Astrocyte (in vitro differentiated cells and primary cell): ENCODE results near the gene SLC24A4. TPM values are rescaled to one million over a fixed set of nuclear protein-coding genes. Genes with fewer than 3 reads are reported as not detected.

Experiments used
- DNase-seq: peaks from one replicate; pipeline ENCODE4 v3.0.0-alpha.2; 2010; ENCODE audit warnings: low read depth
- FAIRE-seq: peaks from 2 replicates; lab custom pipeline; 2011; peaks lifted over from hg19 to GRCh38; lab: Jason Lieb, UNC
- H2AFZ ChIP-seq: 2 replicates; pipeline ENCODE4 v1.6.0; 2012; ENCODE audit warnings: low read depth, low read length, inconsistent platforms
- H3K27ac ChIP-seq: 2 replicates; pipeline ENCODE4 v1.5.1; 2011; ENCODE audit warnings: low read depth, low read length, inconsistent platforms
- H3K27me3 ChIP-seq: 2 replicates; pipeline ENCODE4 v1.6.0; 2011; ENCODE audit warnings: low read length, inconsistent platforms; ENCODE audit not compliant: insufficient read depth
- H3K36me3 ChIP-seq: 2 replicates; pipeline ENCODE4 v1.5.1; 2011; ENCODE audit warnings: low read length, inconsistent platforms; ENCODE audit not compliant: insufficient read depth
- H3K4me1 ChIP-seq: 2 replicates; pipeline ENCODE4 v1.5.1; 2011; ENCODE audit warnings: low read length, inconsistent platforms; ENCODE audit not compliant: insufficient read depth
- H3K4me2 ChIP-seq: 2 replicates; pipeline ENCODE4 v1.6.0; 2012; ENCODE audit warnings: low read length, inconsistent platforms
- H3K4me3 ChIP-seq: 2 replicates; pipeline ENCODE4 v1.5.1; 2011; ENCODE audit warnings: low read depth, mild to moderate bottlenecking, low read length, inconsistent platforms; ENCODE audit not compliant: insufficient read depth
- H3K79me2 ChIP-seq: 2 replicates; pipeline ENCODE4 v1.6.0; 2012; ENCODE audit warnings: mild to moderate bottlenecking, low read length, inconsistent platforms; ENCODE audit not compliant: insufficient read depth
- H3K9ac ChIP-seq: 2 replicates; pipeline ENCODE4 v1.6.0; 2012; ENCODE audit warnings: mild to moderate bottlenecking, low read length, inconsistent platforms
- H3K9me3 ChIP-seq: 2 replicates; pipeline ENCODE4 v1.5.1; 2012; ENCODE audit warnings: low read depth, mild to moderate bottlenecking, low read length, inconsistent platforms; ENCODE audit not compliant: insufficient read depth
- H4K20me1 ChIP-seq: 2 replicates; pipeline ENCODE4 v1.6.0; 2012; ENCODE audit warnings: low read length, inconsistent platforms; ENCODE audit not compliant: insufficient read depth
- H3K27ac Mint-ChIP-seq: one replicate; pipeline ENCODE4 v1.8.0; 2021; ENCODE audit warnings: mild to moderate bottlenecking, mixed read lengths; ENCODE audit not compliant: unreplicated experiment
- H3K27me3 Mint-ChIP-seq: one replicate; pipeline ENCODE4 v1.8.0; 2021; ENCODE audit warnings: low read depth, mixed read lengths; ENCODE audit not compliant: unreplicated experiment
- H3K36me3 Mint-ChIP-seq: one replicate; pipeline ENCODE4 v1.8.0; 2021; ENCODE audit warnings: low read depth, mixed read lengths; ENCODE audit not compliant: unreplicated experiment
- H3K4me1 Mint-ChIP-seq: one replicate; pipeline ENCODE4 v1.8.0; 2021; ENCODE audit warnings: low read depth, mixed read lengths; ENCODE audit not compliant: unreplicated experiment
- H3K4me3 Mint-ChIP-seq: one replicate; pipeline ENCODE4 v1.8.0; 2021; ENCODE audit warnings: mild to moderate bottlenecking, moderate library complexity, mixed read lengths; ENCODE audit not compliant: unreplicated experiment
- H3K9me3 Mint-ChIP-seq: one replicate; pipeline ENCODE4 v1.8.0; 2021; ENCODE audit warnings: mild to moderate bottlenecking, mixed read lengths; ENCODE audit not compliant: unreplicated experiment
- EZH2 ChIP-seq: IDR thresholded peaks from 2 replicates; pipeline ENCODE4 v1.6.1; 2012; ENCODE audit warnings: mild to moderate bottlenecking, low read length, inconsistent platforms; ENCODE audit not compliant: insufficient read depth
- total RNA-seq: library from RNA; stranded (reverse); gene quantifications from 2 replicates; pipeline ENCODE4 v1.2.1, GENCODE V29; 2021
- TF ChIP-seq, protein P1 (sequence below): IDR thresholded peaks from 2 replicates; pipeline ENCODE4 v1.5.1; 2011; ENCODE audit warnings: low read depth, mild to moderate bottlenecking, inconsistent platforms, low read length, moderate library complexity; ENCODE audit not compliant: insufficient read depth

SLC24A4 gene
- total RNA-seq, 1 donor from 2014 or later, result not detected

DNA sequence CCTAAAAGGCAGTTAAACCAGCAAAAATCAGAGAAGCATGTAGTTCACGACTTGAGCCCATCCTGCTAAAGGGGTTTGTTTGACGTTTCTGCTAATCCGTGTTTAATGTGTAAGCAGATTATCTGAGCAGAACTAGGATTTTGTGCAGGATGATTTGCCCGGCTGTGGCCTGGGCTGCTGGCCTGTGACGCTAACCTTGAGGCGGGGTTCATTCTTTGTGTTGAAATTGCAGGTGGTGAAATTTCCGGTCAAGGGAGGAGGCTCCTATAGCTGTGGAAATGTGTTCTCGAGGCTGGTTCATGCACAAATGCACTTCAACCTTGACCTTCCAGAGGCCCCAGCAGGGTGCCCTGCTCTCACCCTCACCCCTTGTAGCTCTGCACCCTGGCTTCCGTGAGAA lies 63.7 kb downstream of the SLC24A4 start:
- peaks cover 26% of the 10 kb centered on the region for H3K27me3 Mint-ChIP-seq
- H3K9me3 Mint-ChIP-seq, result no peaks in the 10 kb centered on the region

DNA sequence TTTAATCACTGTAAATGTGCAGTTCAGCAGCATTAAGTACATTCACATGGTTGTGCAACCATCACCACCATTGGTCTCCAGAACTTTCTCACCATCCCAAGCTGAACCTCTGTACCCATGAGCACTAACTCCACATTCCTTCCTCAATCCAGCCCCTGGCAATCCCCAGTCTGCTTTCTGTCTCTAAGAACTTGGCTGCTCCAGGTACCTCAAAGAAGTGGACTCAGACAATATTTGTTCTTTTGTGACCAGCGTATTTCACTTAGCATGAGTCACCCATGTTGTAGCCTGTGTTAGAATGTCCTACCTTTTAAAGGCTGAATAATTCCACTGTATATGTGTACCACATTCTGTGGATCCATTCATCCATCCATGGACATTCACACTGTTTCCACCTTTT lies 64.6 kb downstream of the SLC24A4 start:
- H3K4me3 Mint-ChIP-seq, result no peak overlapping the region
- no peaks in the 10 kb centered on the region for H3K36me3 ChIP-seq
- no peak overlapping the region for H3K4me2 ChIP-seq
- no peak overlapping the region for H3K27ac ChIP-seq
- peaks cover 6% of the 10 kb centered on the region for H3K27me3 ChIP-seq
- no peak overlapping the region for H3K4me3 ChIP-seq
- H3K4me1 Mint-ChIP-seq, result peaks cover 1% of the 10 kb centered on the region
- H3K27me3 Mint-ChIP-seq, result peaks cover 28% of the 10 kb centered on the region
- no peaks in the 10 kb centered on the region for H3K36me3 Mint-ChIP-seq
- H3K9ac ChIP-seq, result no peak overlapping the region
- no peaks in the 10 kb centered on the region for H3K79me2 ChIP-seq
- H4K20me1 ChIP-seq, result no peaks in the 10 kb centered on the region
- no peak overlapping the region for H3K27ac Mint-ChIP-seq
- no peak for TF ChIP-seq EZH2
- TF ChIP-seq, protein P1, sequence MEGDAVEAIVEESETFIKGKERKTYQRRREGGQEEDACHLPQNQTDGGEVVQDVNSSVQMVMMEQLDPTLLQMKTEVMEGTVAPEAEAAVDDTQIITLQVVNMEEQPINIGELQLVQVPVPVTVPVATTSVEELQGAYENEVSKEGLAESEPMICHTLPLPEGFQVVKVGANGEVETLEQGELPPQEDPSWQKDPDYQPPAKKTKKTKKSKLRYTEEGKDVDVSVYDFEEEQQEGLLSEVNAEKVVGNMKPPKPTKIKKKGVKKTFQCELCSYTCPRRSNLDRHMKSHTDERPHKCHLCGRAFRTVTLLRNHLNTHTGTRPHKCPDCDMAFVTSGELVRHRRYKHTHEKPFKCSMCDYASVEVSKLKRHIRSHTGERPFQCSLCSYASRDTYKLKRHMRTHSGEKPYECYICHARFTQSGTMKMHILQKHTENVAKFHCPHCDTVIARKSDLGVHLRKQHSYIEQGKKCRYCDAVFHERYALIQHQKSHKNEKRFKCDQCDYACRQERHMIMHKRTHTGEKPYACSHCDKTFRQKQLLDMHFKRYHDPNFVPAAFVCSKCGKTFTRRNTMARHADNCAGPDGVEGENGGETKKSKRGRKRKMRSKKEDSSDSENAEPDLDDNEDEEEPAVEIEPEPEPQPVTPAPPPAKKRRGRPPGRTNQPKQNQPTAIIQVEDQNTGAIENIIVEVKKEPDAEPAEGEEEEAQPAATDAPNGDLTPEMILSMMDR, result no peak
- DNase-seq (no peak), FAIRE-seq (no peak)
- H3K9me3 Mint-ChIP-seq, result no peaks in the 10 kb centered on the region
- H2AFZ ChIP-seq, result no peak overlapping the region
- H3K9me3 ChIP-seq, result no peaks in the 10 kb centered on the region
- no peaks in the 10 kb centered on the region for H3K4me1 ChIP-seq

More for the DNA sequence above, 63.7 kb downstream of the SLC24A4 start:
- Histone ChIP-seq H3K4me2 (no peak overlapping the region), H3K4me1 (no peaks in the 10 kb centered on the region), H3K36me3 (no peaks in the 10 kb centered on the region), H2AFZ (no peak overlapping the region), H3K9ac (no peak overlapping the region), H3K9me3 (no peaks in the 10 kb centered on the region), H3K27ac (no peak overlapping the region), H3K27me3 (peaks cover 6% of the 10 kb centered on the region), H3K79me2 (no peaks in the 10 kb centered on the region), H4K20me1 (no peaks in the 10 kb centered on the region), H3K4me3 (no peak overlapping the region)
- H3K4me1 Mint-ChIP-seq, result peaks cover 1% of the 10 kb centered on the region
- H3K36me3 Mint-ChIP-seq, result no peaks in the 10 kb centered on the region
- no peak overlapping the region for H3K4me3 Mint-ChIP-seq
- FAIRE-seq, result no peak
- TF ChIP-seq EZH2, result no peak
- TF ChIP-seq, protein P1, result no peak
- no peak for DNase-seq
- H3K27ac Mint-ChIP-seq, result no peak overlapping the region

DNA sequence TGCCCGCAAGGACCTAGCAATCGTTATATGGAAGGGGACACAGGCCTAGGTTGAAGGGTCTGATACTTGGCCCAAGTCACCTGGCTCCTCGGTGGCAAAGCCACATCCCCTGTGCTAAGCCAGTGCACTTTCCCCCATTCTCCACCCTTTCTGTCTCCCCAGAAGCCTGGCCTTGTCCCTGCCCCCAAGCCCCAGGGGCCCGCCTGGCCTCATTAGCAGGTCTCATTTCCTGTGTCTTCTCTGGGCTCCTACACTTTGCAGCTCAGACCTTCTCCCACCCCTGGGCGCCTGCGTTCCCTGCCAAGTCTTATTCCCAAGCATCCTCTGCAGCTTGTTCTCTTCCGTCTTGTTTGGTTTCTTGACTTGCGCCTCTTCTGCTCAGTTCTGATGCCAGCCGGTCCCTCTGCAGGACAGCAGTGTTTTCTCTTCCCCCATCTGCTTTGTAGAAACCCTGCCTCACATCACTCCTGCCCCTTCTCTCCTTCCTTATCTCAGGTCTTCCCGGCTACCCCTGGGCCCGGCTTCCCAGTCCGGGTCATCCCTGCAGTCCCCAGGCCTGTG lies 66.7 kb downstream of the SLC24A4 start:
- Mint-ChIP-seq H3K36me3 (no peaks in the 10 kb centered on the region), H3K27ac (no peak overlapping the region), H3K27me3 (peaks cover 12% of the 10 kb centered on the region), H3K9me3 (no peaks in the 10 kb centered on the region), H3K4me3 (no peak overlapping the region), H3K4me1 (peaks cover 1% of the 10 kb centered on the region)
- DNase-seq (no peak), FAIRE-seq (no peak)
- Histone ChIP-seq H3K27ac (no peak overlapping the region), H3K79me2 (no peaks in the 10 kb centered on the region), H2AFZ (no peak overlapping the region), H3K4me1 (no peaks in the 10 kb centered on the region), H4K20me1 (no peaks in the 10 kb centered on the region), H3K9me3 (no peaks in the 10 kb centered on the region), H3K36me3 (no peaks in the 10 kb centered on the region), H3K4me2 (no peak overlapping the region), H3K4me3 (no peak overlapping the region), H3K9ac (no peak overlapping the region), H3K27me3 (peaks cover 6% of the 10 kb centered on the region)
- TF ChIP-seq EZH2, result no peak
- TF ChIP-seq, protein P1, result no peak
